Erythroblast (primary cell): ENCODE data around the gene FPR1.

ENCODE experiments used
- GATA1 ChIP-seq: IDR thresholded peaks from 2 replicates; pipeline ENCODE4 v1.6.1; 2011; ENCODE audit warnings: low read depth, mild to moderate bottlenecking, control low read depth, low read length, moderate library complexity
- POLR2A ChIP-seq: IDR thresholded peaks from 2 replicates; pipeline ENCODE4 v1.6.1; 2011; ENCODE audit warnings: mild to moderate bottlenecking, low read length

DNA sequence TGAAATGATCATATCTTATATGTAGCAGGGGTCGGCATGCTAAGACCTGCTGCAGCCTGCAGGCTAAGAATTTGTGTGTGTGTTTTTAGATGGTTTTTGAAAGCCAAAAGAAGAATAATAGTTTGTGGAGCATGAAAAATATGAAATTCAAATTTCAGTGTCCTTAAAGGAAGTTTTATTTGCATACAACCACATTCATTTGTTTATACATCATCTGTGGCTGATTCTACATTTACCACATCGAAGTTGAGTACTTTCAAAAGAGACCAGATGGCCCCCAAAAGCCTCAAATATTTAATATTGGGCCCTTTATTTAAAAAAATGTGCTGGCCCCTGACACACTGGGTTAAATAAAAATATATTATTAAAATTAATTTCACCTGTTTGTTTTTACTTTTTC is 29.2 kb downstream of the FPR1 start:
- TF ChIP-seq POLR2A: no peak
- no peak for TF ChIP-seq GATA1
